Lower leg skin (tissue), 3 donors: ENCODE data around the gene CSF2RB.

ENCODE experiments used
- CTCF ChIP-seq, 3 donors: fragments of 450-650 bp; IDR thresholded peaks; one replicate each; pipeline ENCODE4 v1.5.1; 2016; ENCODE audit warnings: antibody characterized with exemption in 3 of 3, mild to moderate bottlenecking in 3 of 3, moderate library complexity in 2 of 3
- POLR2A ChIP-seq, 2 donors: fragments of 450-650 bp; IDR thresholded peaks; one replicate each; pipeline ENCODE4 v1.6.1; 2016 to 2017; ENCODE audit warnings: antibody characterized with exemption in 2 of 2, mild to moderate bottlenecking in 1 of 2, moderate library complexity in 1 of 2

DNA sequence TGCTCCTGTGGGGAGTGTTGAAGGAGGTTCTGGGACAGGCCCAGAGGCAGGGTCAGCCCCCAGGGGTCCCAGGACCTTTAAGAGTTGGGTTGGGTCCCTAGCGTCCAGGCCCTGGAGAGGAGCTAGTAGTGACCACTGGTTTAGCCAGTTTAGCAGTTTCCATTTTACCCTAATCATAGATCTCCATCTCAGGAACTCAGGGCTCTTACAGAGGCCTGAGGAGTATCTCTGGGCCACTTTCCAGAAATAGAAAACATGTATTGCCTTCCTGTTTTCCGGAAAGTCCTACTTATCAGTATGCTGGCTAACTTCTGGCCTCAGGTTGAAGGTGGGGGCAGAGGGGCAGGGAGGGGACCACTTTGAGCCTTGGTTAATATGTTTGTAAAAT lies 39.1 kb upstream of the CSF2RB start:
- no peak for TF ChIP-seq CTCF (IDR thresholded peaks at IDR 0.05)
- no peak for TF ChIP-seq POLR2A (IDR thresholded peaks at IDR 0.05)
